Fibroblast of lung (primary cell): Measurements from ENCODE around the gene CATSPERE.

Source experiments
- CTCF ChIP-seq, 2 donors: IDR thresholded peaks in 1 of 2; conservative IDR thresholded peaks in 1 of 2; 1 replicate in 1 of 2; 2 replicates in 1 of 2; pipeline ENCODE4 v1.5.1; 2011 to 2012; ENCODE audit warnings: low read length in 2 of 2, control low read depth in 1 of 2, inconsistent platforms in 1 of 2, low read depth in 1 of 2, mild to moderate bottlenecking in 1 of 2
- EZH2 ChIP-seq: IDR thresholded peaks from 2 replicates; pipeline ENCODE4 v1.5.1; 2012; ENCODE audit warnings: low read length, control low read depth, mild to moderate bottlenecking; ENCODE audit errors: missing control alignments

- TF ChIP-seq CTCF (conservative IDR thresholded peaks at IDR 0.05 in 1 of 2, IDR thresholded peaks at IDR 0.05 in 1 of 2; ENCODE audit: low read depth in 1 of 2, low read length in 2 of 2): peak; percentile 47 to 52
- no peak for TF ChIP-seq EZH2
Measured at GRCh38 chr1:244652623-244653438, 191.8 kb downstream of the CATSPERE start, which contains the start of gene DESI2.
